ENCODE data around the gene AWAT1. TPM values are rescaled to one million over a fixed set of nuclear protein-coding genes. Genes with fewer than 3 reads are reported as not detected.

AWAT1 gene
- total RNA-seq, 2 experiments from 2014 or later: not detected

DNA sequence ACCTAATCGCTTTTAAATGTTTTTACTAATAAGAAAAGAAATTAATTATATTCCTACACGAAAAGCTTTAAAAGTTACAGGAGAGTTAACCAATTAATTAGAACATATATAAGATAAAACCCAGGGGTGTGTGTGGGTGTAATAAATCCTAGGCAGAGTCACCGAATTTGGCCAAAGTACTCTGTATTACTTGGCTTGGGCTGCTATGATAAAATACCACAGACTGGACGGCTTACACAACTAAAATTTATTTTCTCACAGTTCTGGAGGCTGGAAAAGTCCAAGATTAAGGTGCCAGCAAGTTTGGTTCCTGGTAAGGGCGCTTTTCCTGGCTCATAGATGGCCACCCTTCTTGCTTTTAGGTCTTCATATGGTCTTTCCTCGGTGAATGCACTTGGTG, 10.4 kb downstream of the AWAT1 start:
- ChIA-PET POLR2A (no interaction called here), CTCF (no interaction called here)
- Mint-ChIP-seq H3K27ac (no peak overlapping the region), H3K9me3 (no peaks in the 10 kb centered on the region), H3K36me3 (no peaks in the 10 kb centered on the region), H3K4me1 (ENCODE audit: low read depth) (no peaks in the 10 kb centered on the region), H3K27me3 (no peaks in the 10 kb centered on the region), H3K4me3 (no peak overlapping the region)
- intact Hi-C loops (cut with micrococcal nuclease): no loop called here
- no peak for DNase-seq

DNA sequence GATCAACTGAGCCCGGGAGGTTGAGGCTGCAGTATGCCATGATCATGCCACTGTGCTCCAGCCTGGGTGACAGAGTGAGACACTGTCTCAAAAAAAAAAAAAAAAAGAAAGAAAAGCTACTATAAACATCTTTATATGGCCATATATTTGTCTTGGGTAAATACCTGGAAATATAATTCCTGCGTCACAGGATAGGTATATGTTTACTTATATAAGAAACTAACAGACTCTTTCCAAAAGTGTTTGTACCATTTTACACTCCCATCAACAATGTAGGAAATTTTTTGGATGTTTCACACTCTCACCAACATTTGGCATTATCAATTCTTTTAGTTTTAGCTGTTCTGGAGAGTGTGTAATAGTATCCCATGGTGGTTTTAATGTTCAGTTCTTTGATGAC, 12.8 kb downstream of the AWAT1 start:
- Mint-ChIP-seq H3K4me3 (no peak overlapping the region), H3K27me3 (no peaks in the 10 kb centered on the region), H3K36me3 (no peaks in the 10 kb centered on the region), H3K4me1 (ENCODE audit: low read depth) (no peaks in the 10 kb centered on the region), H3K9me3 (no peaks in the 10 kb centered on the region), H3K27ac (no peak overlapping the region)
- DNase-seq: no peak
- ChIA-PET POLR2A (no interaction called here), CTCF (no interaction called here)
- intact Hi-C loops (cut with micrococcal nuclease): no loop called here

GRCh38 chrX:70252491-70252890, 18.0 kb downstream of the AWAT1 start:
- no peak for DNase-seq
- no peaks in the 10 kb centered on the region for H3K36me3 Mint-ChIP-seq
- H3K27me3 Mint-ChIP-seq: no peaks in the 10 kb centered on the region
- H3K4me1 Mint-ChIP-seq (ENCODE audit: low read depth): peaks cover 16% of the 10 kb centered on the region
- no peaks in the 10 kb centered on the region for H3K9me3 Mint-ChIP-seq
- POLR2A ChIA-PET: no interaction called here
- H3K27ac Mint-ChIP-seq: no peak overlapping the region
- intact Hi-C loops (cut with micrococcal nuclease): no loop called here
- CTCF ChIA-PET: interaction anchor here (0.8 kb wide), 1 partner anchor 15 kb away, joined by 5 read pairs; the partner anchor contains the start of gene ARR3
- no peak overlapping the region for H3K4me3 Mint-ChIP-seq

DNA sequence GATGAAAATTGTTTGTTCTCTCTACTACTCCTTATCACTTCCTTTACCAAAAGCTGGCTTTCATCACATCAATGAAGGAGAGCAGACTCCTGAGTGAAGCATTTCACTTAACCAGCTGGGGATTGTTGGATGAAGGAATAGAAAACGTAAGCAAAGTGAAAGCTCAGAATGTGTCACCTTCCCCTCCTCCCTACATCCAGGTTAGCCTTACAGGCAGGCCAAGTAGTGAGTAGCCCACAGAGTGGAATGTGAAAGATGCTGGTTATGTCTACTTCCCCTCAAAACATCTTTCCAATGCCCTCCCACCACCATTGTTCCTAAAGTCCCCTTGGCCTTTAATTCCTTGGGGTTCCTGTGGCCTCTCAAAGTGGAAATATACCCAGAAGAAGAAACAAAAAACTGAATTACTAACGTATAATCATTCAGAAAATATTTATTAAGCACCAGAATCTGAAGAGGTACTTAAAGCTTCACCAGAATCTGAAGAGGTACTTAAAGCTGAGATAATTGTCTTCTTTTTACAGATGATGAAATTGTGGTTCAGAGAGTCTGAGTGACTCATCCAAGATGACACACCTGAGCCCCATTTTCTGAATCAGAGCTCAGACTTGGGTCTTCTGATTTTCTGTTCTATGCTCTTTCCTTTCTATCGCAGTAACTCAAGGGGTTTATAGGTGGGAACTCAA, 19.1 kb downstream of the AWAT1 start:
- POLR2A ChIA-PET: no interaction called here
- Mint-ChIP-seq H3K27me3 (no peaks in the 10 kb centered on the region), H3K4me1 (ENCODE audit: low read depth) (peaks cover 16% of the 10 kb centered on the region), H3K9me3 (no peaks in the 10 kb centered on the region), H3K4me3 (no peak overlapping the region), H3K36me3 (no peaks in the 10 kb centered on the region), H3K27ac (peak overlapping the region; percentile 82)
- CTCF ChIA-PET: no interaction called here
- DNase-seq: peak; percentile 11
- intact Hi-C loops (cut with micrococcal nuclease): no loop called here

- CTCF ChIA-PET: no interaction called here
- Mint-ChIP-seq H3K36me3 (no peaks in the 10 kb centered on the region), H3K27me3 (no peaks in the 10 kb centered on the region), H3K4me3 (no peak overlapping the region), H3K27ac (peak overlapping the region; percentile 21), H3K4me1 (ENCODE audit: low read depth) (peaks cover 16% of the 10 kb centered on the region), H3K9me3 (no peaks in the 10 kb centered on the region)
- POLR2A ChIA-PET: interaction anchor here (0.6 kb wide), 1 partner anchor 1364 kb away, joined by 3 read pairs; no protein-coding TSS in a partner anchor
- DNase-seq: no peak
- intact Hi-C loops (cut with micrococcal nuclease): no loop called here
Observed at GRCh38 chrX:70254063-70254400, 19.6 kb downstream of the AWAT1 start.

DNA sequence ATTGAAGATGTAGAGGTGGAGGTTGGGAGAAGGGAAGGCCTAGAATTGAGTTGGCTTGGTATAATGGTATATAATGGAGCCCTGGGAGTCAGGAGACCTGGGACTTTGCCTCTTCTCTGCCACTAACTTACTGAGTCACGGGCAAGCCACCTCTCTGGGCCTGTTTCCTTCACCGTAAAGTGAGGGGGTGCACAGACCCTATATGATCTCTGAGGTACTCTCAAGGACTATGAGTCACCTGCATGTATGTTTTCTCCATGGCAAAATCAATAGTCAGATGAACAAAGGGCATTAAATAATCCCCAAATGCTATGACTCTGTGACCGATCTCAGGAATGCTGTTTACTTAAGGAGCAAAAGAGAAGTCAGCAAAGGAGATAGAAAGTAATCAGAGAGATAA, 20.5 kb downstream of the AWAT1 start:
- Mint-ChIP-seq H3K4me1 (ENCODE audit: low read depth) (peaks cover 16% of the 10 kb centered on the region), H3K36me3 (no peaks in the 10 kb centered on the region), H3K4me3 (no peak overlapping the region), H3K27me3 (no peaks in the 10 kb centered on the region), H3K27ac (no peak overlapping the region), H3K9me3 (no peaks in the 10 kb centered on the region)
- intact Hi-C loops (cut with micrococcal nuclease): no loop called here
- ChIA-PET CTCF (no interaction called here), POLR2A (no interaction called here)
- DNase-seq: no peak

DNA sequence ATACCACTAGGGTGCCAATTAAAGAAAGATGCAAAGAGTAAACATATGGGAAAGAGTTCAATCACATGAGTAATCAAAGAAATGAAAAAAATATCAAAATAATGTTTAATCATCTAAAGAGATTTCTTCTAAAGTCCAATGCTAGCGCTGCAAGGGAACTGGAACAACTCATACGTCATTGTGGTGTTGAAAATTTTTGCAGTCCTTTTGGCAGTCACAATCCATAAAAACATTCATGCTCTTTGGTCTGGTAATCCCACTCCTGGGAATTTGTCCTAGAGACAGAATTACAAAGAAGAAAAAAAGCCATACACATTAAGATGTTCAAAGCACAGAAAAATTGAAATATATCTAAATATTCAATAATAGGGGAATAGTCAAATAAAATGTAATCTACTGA, 21.0 kb downstream of the AWAT1 start:
- Mint-ChIP-seq H3K4me1 (ENCODE audit: low read depth) (peaks cover 16% of the 10 kb centered on the region), H3K36me3 (no peaks in the 10 kb centered on the region), H3K27me3 (no peaks in the 10 kb centered on the region), H3K4me3 (no peak overlapping the region), H3K9me3 (no peaks in the 10 kb centered on the region), H3K27ac (no peak overlapping the region)
- POLR2A ChIA-PET: no interaction called here
- CTCF ChIA-PET: no interaction called here
- DNase-seq: no peak
- intact Hi-C loops (cut with micrococcal nuclease): no loop called here

GRCh38 chrX:70257423-70258288, 23.2 kb downstream of the AWAT1 start:
- H3K27ac Mint-ChIP-seq: no peak overlapping the region
- no peaks in the 10 kb centered on the region for H3K36me3 Mint-ChIP-seq
- POLR2A ChIA-PET: no interaction called here
- intact Hi-C loops (cut with micrococcal nuclease): no loop called here
- no peaks in the 10 kb centered on the region for H3K27me3 Mint-ChIP-seq
- DNase-seq: no peak
- no peaks in the 10 kb centered on the region for H3K9me3 Mint-ChIP-seq
- peaks cover 16% of the 10 kb centered on the region for H3K4me1 Mint-ChIP-seq (ENCODE audit: low read depth)
- CTCF ChIA-PET: interaction anchor here (1.1 kb wide), 1 partner anchor 61 kb away, joined by 6 read pairs; no protein-coding TSS in a partner anchor
- no peak overlapping the region for H3K4me3 Mint-ChIP-seq

- Mint-ChIP-seq H3K27ac (no peak within 1 kb of the TSS), H3K4me1 (ENCODE audit: low read depth) (no peaks in the 10 kb centered on the region), H3K36me3 (no peaks in the 10 kb centered on the region), H3K9me3 (no peaks in the 10 kb centered on the region), H3K4me3 (no peak within 1 kb of the TSS), H3K27me3 (no peaks in the 10 kb centered on the region)
- CTCF ChIA-PET: interaction anchor here (1.4 kb wide), 1 partner anchor 63 kb away, joined by 3 read pairs; no protein-coding TSS in a partner anchor
- intact Hi-C loops (cut with micrococcal nuclease): no loop called here
- DNase-seq: no peak
- POLR2A ChIA-PET: no interaction called here
Observed at GRCh38 chrX:70260104-70260503, 25.6 kb downstream of the AWAT1 start, which contains the start of gene P2RY4. Gene P2RY4, minus strand, starts transcription at chrX:70260204. Its CDS starts 580 bp downstream, at chrX:70259624.

DNA sequence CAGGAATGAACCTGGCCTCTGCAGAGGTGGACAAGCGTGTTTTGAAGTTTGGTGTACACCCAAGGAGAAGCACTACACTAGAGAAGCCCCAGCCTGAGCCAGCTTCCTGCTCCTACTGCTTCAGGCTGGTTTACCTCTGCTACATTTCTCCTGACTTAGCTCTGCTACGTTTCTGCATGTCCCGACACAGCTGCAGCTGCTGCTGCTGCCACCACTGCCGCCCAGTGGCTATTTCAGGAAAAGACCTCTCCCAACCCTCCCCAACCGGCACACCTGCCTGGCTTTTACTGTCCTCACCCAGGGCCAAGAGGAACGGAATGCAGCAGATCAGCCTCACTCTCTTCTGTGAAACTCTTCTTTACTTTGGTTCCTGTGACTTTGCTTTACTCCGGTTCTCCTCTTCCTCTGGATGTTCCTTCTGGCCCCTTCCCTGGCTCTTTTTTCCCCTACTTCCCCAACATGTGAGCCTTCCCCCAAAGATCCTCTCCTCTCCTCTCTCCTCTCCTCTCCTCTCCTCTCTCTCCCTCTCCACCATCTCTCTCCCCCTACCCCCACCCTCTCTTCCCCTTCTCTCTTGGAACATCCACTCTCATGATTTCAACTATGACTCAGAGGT, 28.6 kb downstream of the AWAT1 start:
- H3K4me1 Mint-ChIP-seq (ENCODE audit: low read depth): no peaks in the 10 kb centered on the region
- intact Hi-C loops (cut with micrococcal nuclease): loop anchor here (1.0 kb wide), 1 partner anchor 66 kb away; no protein-coding TSS in a partner anchor
- H3K27me3 Mint-ChIP-seq: no peaks in the 10 kb centered on the region
- H3K9me3 Mint-ChIP-seq: no peaks in the 10 kb centered on the region
- no peak overlapping the region for H3K4me3 Mint-ChIP-seq
- no peak overlapping the region for H3K27ac Mint-ChIP-seq
- no peaks in the 10 kb centered on the region for H3K36me3 Mint-ChIP-seq
- ChIA-PET POLR2A (no interaction called here), CTCF (interaction anchor here (0.7 to 1.0 kb wide), 2 partner anchors 57 to 66 kb away, joined by 3 read pairs; no protein-coding TSS in a partner anchor)
- peak; percentile 50 for DNase-seq

DNA sequence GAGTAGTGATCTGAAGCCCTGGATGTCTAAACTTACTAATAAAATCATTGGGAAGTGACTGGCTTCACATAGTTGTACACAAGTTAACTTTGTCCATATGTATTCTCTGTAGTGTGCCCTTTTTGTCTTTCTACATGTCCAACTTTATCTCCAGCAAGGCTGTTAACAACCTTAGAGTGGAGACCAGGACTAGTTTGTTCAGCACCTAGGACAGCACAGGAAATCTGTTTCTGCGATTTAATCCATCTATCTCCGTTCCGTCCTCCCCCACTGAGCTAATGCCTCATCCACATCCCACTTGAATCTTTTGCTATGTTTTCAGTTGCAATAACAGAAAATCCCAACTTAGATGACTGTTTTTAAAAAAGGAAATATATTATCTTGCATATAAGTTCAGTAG, 30.3 kb downstream of the AWAT1 start:
- no peak overlapping the region for H3K27ac Mint-ChIP-seq
- no peaks in the 10 kb centered on the region for H3K9me3 Mint-ChIP-seq
- POLR2A ChIA-PET: no interaction called here
- DNase-seq: no peak
- no peaks in the 10 kb centered on the region for H3K4me1 Mint-ChIP-seq (ENCODE audit: low read depth)
- no peak overlapping the region for H3K4me3 Mint-ChIP-seq
- no peaks in the 10 kb centered on the region for H3K36me3 Mint-ChIP-seq
- CTCF ChIA-PET: no interaction called here
- H3K27me3 Mint-ChIP-seq: no peaks in the 10 kb centered on the region
- intact Hi-C loops (cut with micrococcal nuclease): no loop called here

DNA sequence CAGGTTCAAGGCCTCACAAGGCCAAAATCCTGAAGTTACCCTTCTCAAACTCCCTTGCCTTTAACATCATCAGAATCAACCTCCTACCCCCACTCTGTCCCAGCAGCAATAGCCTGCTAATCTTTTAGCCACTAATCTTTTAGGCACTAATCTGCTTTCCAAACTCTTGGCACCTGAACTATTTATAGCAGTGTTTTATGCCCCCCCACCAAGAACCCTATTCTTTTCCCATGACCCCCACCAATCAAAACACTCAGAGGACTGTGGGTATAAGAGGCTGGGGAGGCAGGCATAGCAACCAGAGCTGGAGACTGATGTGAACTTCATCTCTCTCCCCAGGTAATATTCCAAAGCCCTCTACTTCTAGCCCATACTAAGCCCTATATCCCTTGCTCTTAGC, 33.6 kb downstream of the AWAT1 start, which contains the start of gene ARR3:
ARR3 (plus strand) TSS at position 301 of the 400 bp plus-strand sequence. CDS start 1,052 bp downstream, outside the sequence.
- Mint-ChIP-seq H3K4me1 (ENCODE audit: low read depth) (no peaks in the 10 kb centered on the region), H3K36me3 (no peaks in the 10 kb centered on the region), H3K27me3 (no peaks in the 10 kb centered on the region), H3K4me3 (no peak within 1 kb of the TSS), H3K9me3 (no peaks in the 10 kb centered on the region), H3K27ac (no peak within 1 kb of the TSS)
- DNase-seq: no peak
- intact Hi-C loops (cut with micrococcal nuclease): no loop called here
- ChIA-PET POLR2A (no interaction called here), CTCF (interaction anchor here (1.1 kb wide), 1 partner anchor 16 kb away, joined by 5 read pairs; no protein-coding TSS in a partner anchor)
